Measurements from ENCODE around the gene ENPP5.
"Not testable (repeated sequence)": the region's sequence is repeated elsewhere in the genome, so short reads cannot be mapped to it uniquely, and the experiment has no call there.

Gene ENPP5

GRCh38 chr6:46191961-46192360 lies 21.2 kb upstream of the ENPP5 start:
- Mint-ChIP-seq H3K27me3 (peaks cover 12% of the 10 kb centered on the region), H3K36me3 (no peaks in the 10 kb centered on the region), H3K27ac (no peak overlapping the region), H3K9me3 (ENCODE audit: low read depth) (no peaks in the 10 kb centered on the region), H3K4me3 (no peak overlapping the region), H3K4me1 (ENCODE audit: low read depth) (no peaks in the 10 kb centered on the region)

- H3K36me3 Mint-ChIP-seq = no peaks in the 10 kb centered on the region
Observed at GRCh38 chr6:46190889-46191288, 20.1 kb upstream of the ENPP5 start.

GRCh38 chr6:46189726-46190125 lies 18.9 kb upstream of the ENPP5 start:
- Mint-ChIP-seq H3K9me3 (ENCODE audit: low read depth) (no peaks in the 10 kb centered on the region), H3K36me3 (no peaks in the 10 kb centered on the region), H3K4me3 (no peak overlapping the region), H3K4me1 (ENCODE audit: low read depth) (no peaks in the 10 kb centered on the region), H3K27ac (no peak overlapping the region), H3K27me3 (peaks cover 12% of the 10 kb centered on the region)

More at GRCh38 chr6:46190889-46191288, 20.1 kb upstream of the ENPP5 start:
- H3K9me3 Mint-ChIP-seq (ENCODE audit: low read depth) = no peaks in the 10 kb centered on the region
- peaks cover 12% of the 10 kb centered on the region for H3K27me3 Mint-ChIP-seq
- H3K4me1 Mint-ChIP-seq (ENCODE audit: low read depth) = no peaks in the 10 kb centered on the region
- H3K27ac Mint-ChIP-seq = no peak overlapping the region
- no peak overlapping the region for H3K4me3 Mint-ChIP-seq

- Mint-ChIP-seq H3K27me3 (peaks cover 17% of the 10 kb centered on the region), H3K4me3 (no peak overlapping the region), H3K36me3 (no peaks in the 10 kb centered on the region), H3K27ac (no peak overlapping the region), H3K9me3 (ENCODE audit: low read depth) (no peaks in the 10 kb centered on the region), H3K4me1 (ENCODE audit: low read depth) (no peaks in the 10 kb centered on the region)
Observed at GRCh38 chr6:46186583-46186982, 15.8 kb upstream of the ENPP5 start.

GRCh38 chr6:46184114-46184513 lies 13.3 kb upstream of the ENPP5 start:
- H3K27me3 Mint-ChIP-seq = peaks cover 15% of the 10 kb centered on the region
- H3K36me3 Mint-ChIP-seq = no peaks in the 10 kb centered on the region
- no peak overlapping the region for H3K4me3 Mint-ChIP-seq
- no peak overlapping the region for H3K27ac Mint-ChIP-seq
- H3K9me3 Mint-ChIP-seq (ENCODE audit: low read depth) = no peaks in the 10 kb centered on the region
- H3K4me1 Mint-ChIP-seq (ENCODE audit: low read depth) = no peaks in the 10 kb centered on the region

GRCh38 chr6:46175976-46176375 lies 5.2 kb upstream of the ENPP5 start:
- H3K4me1 Mint-ChIP-seq (ENCODE audit: low read depth) = peaks cover 9% of the 10 kb centered on the region

GRCh38 chr6:46175446-46175845 lies 4.7 kb upstream of the ENPP5 start:
- Mint-ChIP-seq H3K4me3 (no peak overlapping the region), H3K9me3 (ENCODE audit: low read depth) (no peaks in the 10 kb centered on the region), H3K27me3 (no peaks in the 10 kb centered on the region), H3K36me3 (no peaks in the 10 kb centered on the region), H3K27ac (no peak overlapping the region), H3K4me1 (ENCODE audit: low read depth) (peaks cover 10% of the 10 kb centered on the region)

More at GRCh38 chr6:46175976-46176375, 5.2 kb upstream of the ENPP5 start:
- no peaks in the 10 kb centered on the region for H3K9me3 Mint-ChIP-seq (ENCODE audit: low read depth)
- H3K36me3 Mint-ChIP-seq = no peaks in the 10 kb centered on the region
- no peak overlapping the region for H3K27ac Mint-ChIP-seq
- no peak overlapping the region for H3K4me3 Mint-ChIP-seq
- H3K27me3 Mint-ChIP-seq = no peaks in the 10 kb centered on the region

GRCh38 chr6:46174904-46175303 lies 4.1 kb upstream of the ENPP5 start:
- peaks cover 2% of the 10 kb centered on the region for H3K27me3 Mint-ChIP-seq
- no peak overlapping the region for H3K27ac Mint-ChIP-seq
- no peak overlapping the region for H3K4me3 Mint-ChIP-seq
- H3K36me3 Mint-ChIP-seq = no peaks in the 10 kb centered on the region
- H3K4me1 Mint-ChIP-seq (ENCODE audit: low read depth) = peaks cover 15% of the 10 kb centered on the region
- H3K9me3 Mint-ChIP-seq (ENCODE audit: low read depth) = no peaks in the 10 kb centered on the region

GRCh38 chr6:46172176-46172575 lies 1.4 kb upstream of the ENPP5 start:
- H3K36me3 Mint-ChIP-seq = no peaks in the 10 kb centered on the region
- H3K27ac Mint-ChIP-seq = no peak overlapping the region
- H3K27me3 Mint-ChIP-seq = peaks cover 8% of the 10 kb centered on the region
- H3K4me3 Mint-ChIP-seq = no peak overlapping the region
- H3K9me3 Mint-ChIP-seq (ENCODE audit: low read depth) = no peaks in the 10 kb centered on the region
- peaks cover 16% of the 10 kb centered on the region for H3K4me1 Mint-ChIP-seq (ENCODE audit: low read depth)

- Mint-ChIP-seq H3K27me3 (peaks cover 17% of the 10 kb centered on the region), H3K27ac (no peak overlapping the region), H3K36me3 (peaks cover 17% of the 10 kb centered on the region), H3K4me1 (ENCODE audit: low read depth) (no peaks in the 10 kb centered on the region), H3K9me3 (ENCODE audit: low read depth) (peaks cover 4% of the 10 kb centered on the region), H3K4me3 (no peak overlapping the region)
Observed at GRCh38 chr6:46160102-46160501, 10.7 kb downstream of the ENPP5 start.

- Mint-ChIP-seq H3K4me1 (ENCODE audit: low read depth) (no peaks in the 10 kb centered on the region), H3K9me3 (ENCODE audit: low read depth) (peaks cover 4% of the 10 kb centered on the region), H3K36me3 (peaks cover 17% of the 10 kb centered on the region), H3K4me3 (no peak overlapping the region), H3K27ac (no peak overlapping the region), H3K27me3 (peaks cover 17% of the 10 kb centered on the region)
Observed at GRCh38 chr6:46159229-46159628, 11.6 kb downstream of the ENPP5 start.

GRCh38 chr6:46156701-46157100 lies 14.1 kb downstream of the ENPP5 start:
- Mint-ChIP-seq H3K27me3 (peaks cover 14% of the 10 kb centered on the region), H3K4me3 (no peak overlapping the region), H3K4me1 (ENCODE audit: low read depth) (no peaks in the 10 kb centered on the region), H3K9me3 (ENCODE audit: low read depth) (peaks cover 4% of the 10 kb centered on the region), H3K27ac (no peak overlapping the region), H3K36me3 (peaks cover 15% of the 10 kb centered on the region)

- not testable (repeated sequence) for H3K27ac Mint-ChIP-seq; H3K4me3 Mint-ChIP-seq; H3K4me1 Mint-ChIP-seq (ENCODE audit: low read depth); H3K27me3 Mint-ChIP-seq; H3K36me3 Mint-ChIP-seq; H3K9me3 Mint-ChIP-seq (ENCODE audit: low read depth)
Observed at GRCh38 chr6:46149066-46149465, 21.7 kb downstream of the ENPP5 start.

- no peak overlapping the region for H3K27ac Mint-ChIP-seq
- H3K4me3 Mint-ChIP-seq = no peak overlapping the region
- H3K4me1 Mint-ChIP-seq (ENCODE audit: low read depth) = peaks cover 3% of the 10 kb centered on the region
- H3K36me3 Mint-ChIP-seq = peaks cover 5% of the 10 kb centered on the region
- no peaks in the 10 kb centered on the region for H3K27me3 Mint-ChIP-seq
- no peaks in the 10 kb centered on the region for H3K9me3 Mint-ChIP-seq (ENCODE audit: low read depth)
Observed at GRCh38 chr6:46144270-46144669, 26.5 kb downstream of the ENPP5 start.

- Mint-ChIP-seq H3K9me3 (ENCODE audit: low read depth) (no peaks in the 10 kb centered on the region), H3K36me3 (peaks cover 5% of the 10 kb centered on the region), H3K27ac (no peak overlapping the region), H3K4me3 (no peak overlapping the region), H3K4me1 (ENCODE audit: low read depth) (peaks cover 32% of the 10 kb centered on the region), H3K27me3 (no peaks in the 10 kb centered on the region)
Observed at GRCh38 chr6:46138281-46138680, 32.5 kb downstream of the ENPP5 start.

GRCh38 chr6:46137387-46137786 lies 33.4 kb downstream of the ENPP5 start:
- H3K9me3 Mint-ChIP-seq (ENCODE audit: low read depth) = no peaks in the 10 kb centered on the region
- H3K27me3 Mint-ChIP-seq = no peaks in the 10 kb centered on the region
- H3K36me3 Mint-ChIP-seq = peaks cover 2% of the 10 kb centered on the region
- H3K4me3 Mint-ChIP-seq = no peak overlapping the region
- H3K27ac Mint-ChIP-seq = no peak overlapping the region
- H3K4me1 Mint-ChIP-seq (ENCODE audit: low read depth) = peaks cover 35% of the 10 kb centered on the region
